HepG2 (cell line): ENCODE results near the gene C1QTNF12. TPM values are rescaled to one million over a fixed set of nuclear protein-coding genes. Genes with fewer than 3 reads are reported as not detected.
A peak's percentile ranks its signal among the peaks of the same experiment; 100 is the strongest.

ENCODE experiments used
- BCL3 ChIP-seq: sonication (generic); formaldehyde crosslinking; IDR thresholded peaks from 2 replicates; pipeline ENCODE4 v1.5.1; 2020; ENCODE audit warnings: mild to moderate bottlenecking, missing genetic modification reagents, moderate library complexity
- CREB1 ChIP-seq, 2 experiments: fragments of 450-650 bp in 1 of 2; IDR thresholded peaks; 2 replicates each; pipeline ENCODE4 v1.6.1; 2016 to 2017; ENCODE audit warnings: control low read depth in 1 of 2, mild to moderate bottlenecking in 1 of 2, missing compliant biosample characterization in 1 of 2, missing genetic modification characterization in 1 of 2
- EP300 ChIP-seq, 3 experiments: sonication (generic) in 1 of 3; formaldehyde crosslinking in 1 of 3; IDR thresholded peaks; 2 replicates each; pipeline versions ENCODE4 v1.5.1 to v1.6.1; 2011 to 2020; ENCODE audit warnings: low read depth in 2 of 3, low read length in 2 of 3, borderline replicate concordance in 1 of 3, improper control_type of control experiment in 1 of 3, mild to moderate bottlenecking in 1 of 3, missing genetic modification reagents in 1 of 3, moderate library complexity in 1 of 3
- ERF ChIP-seq: IDR thresholded peaks from 2 replicates; pipeline ENCODE4 v1.6.1; 2018; ENCODE audit warnings: missing biosample characterization, missing genetic modification reagents
- KLF12 ChIP-seq: sonication (generic); formaldehyde crosslinking; IDR thresholded peaks from 2 replicates; pipeline ENCODE4 v1.4.0; 2020; ENCODE audit warnings: missing genetic modification reagents, borderline replicate concordance
- MIXL1 ChIP-seq: IDR thresholded peaks from 2 replicates; pipeline ENCODE4 v1.6.1; 2016
- RFX5 ChIP-seq: IDR thresholded peaks from 2 replicates; pipeline ENCODE4 v1.6.1; 2011; ENCODE audit warnings: low read depth, low read length, improper control_type of control experiment
- ZBTB21 ChIP-seq: sonication (generic); formaldehyde crosslinking; IDR thresholded peaks from 2 replicates; pipeline ENCODE4 v1.4.0; 2020; ENCODE audit warnings: missing genetic modification reagents
- ZFP36L2 ChIP-seq: sonication (generic); formaldehyde crosslinking; IDR thresholded peaks from 2 replicates; pipeline ENCODE4 v1.4.0; 2020; ENCODE audit warnings: missing genetic modification reagents
- ZMYM3 ChIP-seq: sonication (generic); formaldehyde crosslinking; IDR thresholded peaks from 2 replicates; pipeline ENCODE4 v1.5.1; 2020; ENCODE audit warnings: mild to moderate bottlenecking, missing genetic modification reagents
- ZNF850 ChIP-seq: sonication (generic); formaldehyde crosslinking; conservative IDR thresholded peaks from 2 replicates; pipeline ENCODE4 v1.9.0; 2021; ENCODE audit warnings: mild to moderate bottlenecking, missing genetic modification reagents
- ZNF879 ChIP-seq: sonication (generic); formaldehyde crosslinking; IDR thresholded peaks from 2 replicates; pipeline ENCODE4 v1.8.1; 2023; ENCODE audit warnings: missing genetic modification reagents
- polyA plus RNA-seq, 8 experiments: library from polyadenylated mRNA; depleted of rRNA in 3 of 8; stranded (reverse) in 7 of 8; unstranded in 1 of 8; fragments of >200 nt; fragmentation: Illumina TruSeq in 4 of 8; extraction: Trizol in 4 of 8; gene quantifications; 2 replicates each; pipeline versions ENCODE4 v1.2.1 to v1.2.3, GENCODE V29; 2011 to 2016; ENCODE audit warnings: low read depth in 4 of 8, missing spikeins in 1 of 8, mixed read lengths in 1 of 8; ENCODE audit not compliant: insufficient read depth in 1 of 8
- total RNA-seq, 5 experiments: library from RNA; depleted of rRNA; stranded (reverse); fragments of >200 nt; fragmentation: Illumina TruSeq; extraction: Trizol; gene quantifications; 2 replicates each; pipeline ENCODE4 v1.2.3, GENCODE V29; 2016; ENCODE audit warnings: low read depth in 1 of 5
- TF ChIP-seq, protein P1 (sequence below): sonication (generic); formaldehyde crosslinking; conservative IDR thresholded peaks from 2 replicates; pipeline ENCODE4 v1.4.0; 2020; ENCODE audit warnings: missing genetic modification reagents
- TF ChIP-seq, protein P2 (sequence below): sonication (generic); formaldehyde crosslinking; IDR thresholded peaks from 2 replicates; pipeline ENCODE4 v1.9.0; 2021; ENCODE audit warnings: missing genetic modification reagents, borderline replicate concordance
- TF ChIP-seq, protein P3 (sequence below): sonication (generic); formaldehyde crosslinking; IDR thresholded peaks from 2 replicates; pipeline ENCODE4 v1.4.0; 2020; ENCODE audit warnings: missing genetic modification reagents, mild to moderate bottlenecking, borderline replicate concordance
- TF ChIP-seq, protein P4 (sequence below): sonication (generic); formaldehyde crosslinking; conservative IDR thresholded peaks from 2 replicates; pipeline ENCODE4 v1.8.0; 2022; ENCODE audit warnings: low read depth, missing genetic modification reagents
- TF ChIP-seq, protein P5 (sequence below): sonication (generic); formaldehyde crosslinking; IDR thresholded peaks from 2 replicates; pipeline ENCODE4 v1.4.0; 2020; ENCODE audit warnings: missing genetic modification reagents, borderline replicate concordance

Gene C1QTNF12
- total and polyA plus RNA-seq, 2 of the 13 experiments (the other 11 are each of a cell fraction or from before 2014, with no cell fraction given) = 0.18 to 0.64 TPM

- TF ChIP-seq BCL3 (CRISPR knock-in tag) = peak; percentile 78; the same call in 1 of the 2 replicates
- TF ChIP-seq, protein P1, sequence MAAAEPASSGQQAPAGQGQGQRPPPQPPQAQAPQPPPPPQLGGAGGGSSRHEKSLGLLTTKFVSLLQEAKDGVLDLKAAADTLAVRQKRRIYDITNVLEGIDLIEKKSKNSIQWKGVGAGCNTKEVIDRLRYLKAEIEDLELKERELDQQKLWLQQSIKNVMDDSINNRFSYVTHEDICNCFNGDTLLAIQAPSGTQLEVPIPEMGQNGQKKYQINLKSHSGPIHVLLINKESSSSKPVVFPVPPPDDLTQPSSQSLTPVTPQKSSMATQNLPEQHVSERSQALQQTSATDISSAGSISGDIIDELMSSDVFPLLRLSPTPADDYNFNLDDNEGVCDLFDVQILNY = no peak
- TF ChIP-seq MIXL1 (CRISPR knock-in tag) = 0 out of 2 replicates have a peak, but pooled peaks have one; percentile 41
- TF ChIP-seq CREB1 (IDR thresholded peaks at IDR 0.05) = peak; percentile 60
- TF ChIP-seq CREB1 (CRISPR knock-in tag; IDR thresholded peaks at IDR 0.05) = peak; percentile 59
- TF ChIP-seq ZNF850 (CRISPR knock-in tag) = no peak
- no peak for TF ChIP-seq KLF12
- TF ChIP-seq ERF (CRISPR knock-in tag) = peak; percentile 45
- TF ChIP-seq, protein P2, sequence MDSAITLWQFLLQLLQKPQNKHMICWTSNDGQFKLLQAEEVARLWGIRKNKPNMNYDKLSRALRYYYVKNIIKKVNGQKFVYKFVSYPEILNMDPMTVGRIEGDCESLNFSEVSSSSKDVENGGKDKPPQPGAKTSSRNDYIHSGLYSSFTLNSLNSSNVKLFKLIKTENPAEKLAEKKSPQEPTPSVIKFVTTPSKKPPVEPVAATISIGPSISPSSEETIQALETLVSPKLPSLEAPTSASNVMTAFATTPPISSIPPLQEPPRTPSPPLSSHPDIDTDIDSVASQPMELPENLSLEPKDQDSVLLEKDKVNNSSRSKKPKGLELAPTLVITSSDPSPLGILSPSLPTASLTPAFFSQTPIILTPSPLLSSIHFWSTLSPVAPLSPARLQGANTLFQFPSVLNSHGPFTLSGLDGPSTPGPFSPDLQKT = no peak
- TF ChIP-seq ZBTB21 (CRISPR knock-in tag) = peak; percentile 65
- TF ChIP-seq RFX5 = no peak
- peak; percentile 46 to 65; a peak in 2 of 4 replicates for TF ChIP-seq EP300 (IDR thresholded peaks at IDR 0.05; ENCODE audit: low read depth in 2 of 2, low read length in 2 of 2)
- TF ChIP-seq EP300 (CRISPR knock-in tag; IDR thresholded peaks at IDR 0.05; ENCODE audit: borderline replicate concordance) = no peak
- peak; percentile 99 for TF ChIP-seq ZMYM3
- no peak for TF ChIP-seq ZNF879
- no peak for TF ChIP-seq ZFP36L2 (CRISPR knock-in tag)
- TF ChIP-seq, protein P3, sequence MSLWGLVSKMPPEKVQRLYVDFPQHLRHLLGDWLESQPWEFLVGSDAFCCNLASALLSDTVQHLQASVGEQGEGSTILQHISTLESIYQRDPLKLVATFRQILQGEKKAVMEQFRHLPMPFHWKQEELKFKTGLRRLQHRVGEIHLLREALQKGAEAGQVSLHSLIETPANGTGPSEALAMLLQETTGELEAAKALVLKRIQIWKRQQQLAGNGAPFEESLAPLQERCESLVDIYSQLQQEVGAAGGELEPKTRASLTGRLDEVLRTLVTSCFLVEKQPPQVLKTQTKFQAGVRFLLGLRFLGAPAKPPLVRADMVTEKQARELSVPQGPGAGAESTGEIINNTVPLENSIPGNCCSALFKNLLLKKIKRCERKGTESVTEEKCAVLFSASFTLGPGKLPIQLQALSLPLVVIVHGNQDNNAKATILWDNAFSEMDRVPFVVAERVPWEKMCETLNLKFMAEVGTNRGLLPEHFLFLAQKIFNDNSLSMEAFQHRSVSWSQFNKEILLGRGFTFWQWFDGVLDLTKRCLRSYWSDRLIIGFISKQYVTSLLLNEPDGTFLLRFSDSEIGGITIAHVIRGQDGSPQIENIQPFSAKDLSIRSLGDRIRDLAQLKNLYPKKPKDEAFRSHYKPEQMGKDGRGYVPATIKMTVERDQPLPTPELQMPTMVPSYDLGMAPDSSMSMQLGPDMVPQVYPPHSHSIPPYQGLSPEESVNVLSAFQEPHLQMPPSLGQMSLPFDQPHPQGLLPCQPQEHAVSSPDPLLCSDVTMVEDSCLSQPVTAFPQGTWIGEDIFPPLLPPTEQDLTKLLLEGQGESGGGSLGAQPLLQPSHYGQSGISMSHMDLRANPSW (CRISPR knock-in tag) = no peak
- TF ChIP-seq, protein P4, sequence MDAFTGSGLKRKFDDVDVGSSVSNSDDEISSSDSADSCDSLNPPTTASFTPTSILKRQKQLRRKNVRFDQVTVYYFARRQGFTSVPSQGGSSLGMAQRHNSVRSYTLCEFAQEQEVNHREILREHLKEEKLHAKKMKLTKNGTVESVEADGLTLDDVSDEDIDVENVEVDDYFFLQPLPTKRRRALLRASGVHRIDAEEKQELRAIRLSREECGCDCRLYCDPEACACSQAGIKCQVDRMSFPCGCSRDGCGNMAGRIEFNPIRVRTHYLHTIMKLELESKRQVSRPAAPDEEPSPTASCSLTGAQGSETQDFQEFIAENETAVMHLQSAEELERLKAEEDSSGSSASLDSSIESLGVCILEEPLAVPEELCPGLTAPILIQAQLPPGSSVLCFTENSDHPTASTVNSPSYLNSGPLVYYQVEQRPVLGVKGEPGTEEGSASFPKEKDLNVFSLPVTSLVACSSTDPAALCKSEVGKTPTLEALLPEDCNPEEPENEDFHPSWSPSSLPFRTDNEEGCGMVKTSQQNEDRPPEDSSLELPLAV (CRISPR knock-in tag) = no peak
- TF ChIP-seq, protein P5, sequence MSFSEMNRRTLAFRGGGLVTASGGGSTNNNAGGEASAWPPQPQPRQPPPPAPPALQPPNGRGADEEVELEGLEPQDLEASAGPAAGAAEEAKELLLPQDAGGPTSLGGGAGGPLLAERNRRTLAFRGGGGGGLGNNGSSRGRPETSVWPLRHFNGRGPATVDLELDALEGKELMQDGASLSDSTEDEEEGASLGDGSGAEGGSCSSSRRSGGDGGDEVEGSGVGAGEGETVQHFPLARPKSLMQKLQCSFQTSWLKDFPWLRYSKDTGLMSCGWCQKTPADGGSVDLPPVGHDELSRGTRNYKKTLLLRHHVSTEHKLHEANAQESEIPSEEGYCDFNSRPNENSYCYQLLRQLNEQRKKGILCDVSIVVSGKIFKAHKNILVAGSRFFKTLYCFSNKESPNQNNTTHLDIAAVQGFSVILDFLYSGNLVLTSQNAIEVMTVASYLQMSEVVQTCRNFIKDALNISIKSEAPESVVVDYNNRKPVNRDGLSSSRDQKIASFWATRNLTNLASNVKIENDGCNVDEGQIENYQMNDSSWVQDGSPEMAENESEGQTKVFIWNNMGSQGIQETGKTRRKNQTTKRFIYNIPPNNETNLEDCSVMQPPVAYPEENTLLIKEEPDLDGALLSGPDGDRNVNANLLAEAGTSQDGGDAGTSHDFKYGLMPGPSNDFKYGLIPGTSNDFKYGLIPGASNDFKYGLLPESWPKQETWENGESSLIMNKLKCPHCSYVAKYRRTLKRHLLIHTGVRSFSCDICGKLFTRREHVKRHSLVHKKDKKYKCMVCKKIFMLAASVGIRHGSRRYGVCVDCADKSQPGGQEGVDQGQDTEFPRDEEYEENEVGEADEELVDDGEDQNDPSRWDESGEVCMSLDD (CRISPR knock-in tag) = peak; percentile 90
These were observed 35.2 kb upstream of the C1QTNF12 start (continued) for GRCh38 chr1:1281533-1282321.
